ENCODE measurements around the gene VSIR. TPM values are rescaled to one million over a fixed set of nuclear protein-coding genes. Genes with fewer than 3 reads are reported as not detected.

The VSIR gene
- total RNA-seq, 2 donors from 2014 or later, result 18.8 to 19.7 TPM

DNA sequence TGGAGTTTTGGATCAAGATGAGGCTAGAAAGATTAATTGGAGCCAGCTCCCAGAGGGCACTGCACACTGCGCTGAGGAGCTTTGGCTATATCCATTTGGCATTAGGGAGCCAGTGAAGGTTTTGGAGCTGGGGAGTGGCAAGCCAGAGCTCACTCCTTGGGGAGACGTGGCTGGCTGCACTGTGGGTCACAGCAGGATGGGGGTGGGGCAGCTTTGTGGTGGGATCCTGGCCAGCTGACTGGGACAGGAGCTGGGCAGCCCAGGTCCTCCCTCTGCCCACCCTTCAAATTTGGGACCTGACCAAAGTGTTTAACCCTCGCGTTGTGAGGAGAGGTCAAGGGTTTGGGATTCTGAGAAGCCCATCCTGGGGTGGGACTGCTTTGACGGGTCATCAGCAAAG, 58.7 kb downstream of the VSIR start:
- ATAC-seq (no peak), DNase-seq (ENCODE audit: low spot score) (no peak)
- Mint-ChIP-seq H3K4me3 (no peak overlapping the region), H3K27me3 (no peaks in the 10 kb centered on the region), H3K27ac (peak overlapping the region; percentile 89 to 90), H3K9me3 (no peaks in the 10 kb centered on the region), H3K36me3 (no peaks in the 10 kb centered on the region), H3K4me1 (ENCODE audit: low read depth in 2 of 2) (peaks cover 15 to 25% of the 10 kb centered on the region in 2 donors)

DNA sequence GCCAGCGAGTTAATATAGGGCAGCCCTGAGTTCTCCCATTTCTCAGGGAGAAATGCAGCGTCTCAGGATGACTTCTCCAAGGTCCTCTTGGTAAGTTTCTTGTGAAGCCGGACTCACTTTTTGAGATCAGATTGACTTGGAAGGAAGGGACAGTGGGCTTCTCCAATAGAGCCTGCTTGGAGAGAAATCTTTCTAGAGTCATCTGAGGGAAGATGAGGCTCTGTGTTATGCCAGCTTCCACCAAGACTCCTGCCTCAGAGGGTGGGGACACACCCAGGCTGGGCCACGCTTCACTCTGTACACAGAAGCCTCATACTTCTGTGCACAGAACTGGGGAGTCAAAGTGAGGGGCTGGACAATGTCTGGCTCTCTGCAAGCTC, 59.3 kb downstream of the VSIR start:
- H3K27ac Mint-ChIP-seq, result peak overlapping the region; percentile 89 to 90
- DNase-seq (ENCODE audit: low spot score), result no peak
- H3K36me3 Mint-ChIP-seq, result no peaks in the 10 kb centered on the region
- no peaks in the 10 kb centered on the region for H3K9me3 Mint-ChIP-seq
- H3K4me3 Mint-ChIP-seq, result peak overlapping the region; percentile 51
- peaks cover 16 to 31% of the 10 kb centered on the region in 2 donors for H3K4me1 Mint-ChIP-seq (ENCODE audit: low read depth in 2 of 2)
- no peaks in the 10 kb centered on the region for H3K27me3 Mint-ChIP-seq
- ATAC-seq, result no peak

DNA sequence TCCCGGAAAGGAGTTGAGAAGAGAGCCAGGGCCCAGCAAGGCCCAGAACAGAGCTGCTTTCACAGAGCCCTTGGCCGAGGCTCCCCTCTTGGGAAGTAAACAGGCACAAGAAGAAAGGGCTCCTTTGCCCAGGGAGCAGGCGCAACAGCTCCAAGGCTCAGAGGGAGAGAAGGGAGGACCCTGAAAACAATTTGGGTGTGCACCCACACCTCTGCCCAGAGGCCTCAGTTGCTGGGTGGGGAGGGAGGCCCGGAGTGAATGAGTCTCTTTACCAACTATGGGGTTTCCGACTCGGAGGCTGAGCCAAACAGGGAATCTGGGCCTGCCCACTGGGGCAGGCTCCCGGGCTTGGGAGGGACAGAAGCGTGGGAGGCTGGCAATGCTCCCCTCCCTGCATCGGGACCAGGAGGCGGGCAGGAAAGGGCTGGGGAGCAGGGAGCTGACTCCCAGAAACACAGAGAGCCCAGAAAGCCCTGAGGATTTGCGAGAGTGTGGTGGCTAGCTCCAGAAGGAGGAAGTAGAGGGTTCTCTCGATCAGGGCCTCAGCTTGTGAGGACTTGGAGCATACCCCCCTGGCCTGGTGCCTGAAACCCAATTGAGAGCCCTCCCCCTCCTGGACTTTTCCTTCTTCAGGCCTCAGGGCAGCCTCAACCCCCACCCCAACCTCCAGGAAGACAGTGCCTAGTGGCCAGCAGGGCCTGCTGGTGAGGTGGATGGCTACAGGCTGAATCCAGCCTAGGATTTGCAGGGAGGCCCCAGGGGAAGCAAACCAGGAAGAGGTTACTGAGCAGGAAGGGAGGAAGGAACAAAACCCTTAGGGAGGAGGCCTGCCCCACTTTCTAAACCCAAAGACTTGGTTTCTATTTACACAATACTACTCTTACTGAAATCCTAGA, 59.9 kb downstream of the VSIR start:
- no peak for DNase-seq (ENCODE audit: low spot score)
- peak; percentile 10 to 25 for ATAC-seq
- Mint-ChIP-seq H3K27me3 (no peaks in the 10 kb centered on the region), H3K4me3 (peak overlapping the region; percentile 51), H3K36me3 (no peaks in the 10 kb centered on the region), H3K9me3 (no peaks in the 10 kb centered on the region), H3K27ac (peak overlapping the region; percentile 89 to 90), H3K4me1 (ENCODE audit: low read depth in 2 of 2) (peaks cover 16 to 31% of the 10 kb centered on the region in 2 donors)

DNA sequence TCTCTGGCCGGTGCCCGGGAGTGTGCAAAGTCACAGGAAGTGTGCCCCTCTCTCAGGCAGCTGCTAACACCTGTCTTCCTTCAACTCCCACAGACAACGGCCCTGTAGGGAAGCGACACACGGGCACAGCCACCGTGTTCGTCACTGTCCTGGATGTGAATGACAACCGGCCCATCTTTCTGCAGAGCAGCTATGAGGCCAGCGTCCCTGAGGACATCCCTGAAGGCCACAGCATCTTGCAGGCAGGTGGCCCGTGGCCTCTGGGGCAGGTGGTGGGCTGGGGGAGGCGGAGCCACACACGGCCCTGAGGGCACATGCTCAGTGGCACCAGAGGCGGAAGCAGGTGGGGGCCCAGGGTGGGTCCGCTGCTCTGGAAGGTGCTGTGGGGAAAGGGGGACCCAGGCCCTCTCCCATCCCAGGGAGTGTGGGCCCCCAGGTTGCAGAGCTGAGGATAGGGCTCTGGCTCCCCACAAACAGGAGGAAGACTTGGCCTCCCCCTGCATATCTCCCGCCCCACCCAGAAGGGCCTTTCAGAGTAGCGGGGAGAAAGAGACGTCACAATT, 60.7 kb downstream of the VSIR start:
- no peaks in the 10 kb centered on the region for H3K36me3 Mint-ChIP-seq
- peak in 1 of 2 donors; percentile 4 for ATAC-seq
- H3K9me3 Mint-ChIP-seq, result no peaks in the 10 kb centered on the region
- peaks cover 19 to 31% of the 10 kb centered on the region in 2 donors for H3K4me1 Mint-ChIP-seq (ENCODE audit: low read depth in 2 of 2)
- peak overlapping the region; percentile 51 for H3K4me3 Mint-ChIP-seq
- H3K27ac Mint-ChIP-seq, result peak overlapping the region; percentile 89 to 90
- H3K27me3 Mint-ChIP-seq, result no peaks in the 10 kb centered on the region
- DNase-seq (ENCODE audit: low spot score), result no peak

DNA sequence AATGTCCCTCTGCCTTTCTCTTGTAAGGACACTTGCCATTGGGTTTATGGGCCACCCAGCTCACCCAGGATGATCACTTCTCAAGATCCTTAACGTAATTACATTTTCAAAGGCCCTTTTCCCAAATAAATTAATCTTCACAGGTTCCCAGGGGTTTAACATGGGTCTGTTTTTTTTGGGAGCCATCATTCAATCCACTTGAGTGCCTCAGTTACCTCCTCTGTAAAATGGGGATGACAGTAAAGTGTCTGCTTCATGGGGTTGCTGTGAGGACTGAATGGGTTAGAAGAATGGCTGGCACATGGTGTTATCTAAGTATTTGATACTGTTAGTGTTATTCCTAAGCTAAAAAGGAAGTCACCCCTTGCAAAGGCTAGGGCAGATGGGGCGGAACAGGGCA, 61.1 kb downstream of the VSIR start:
- Mint-ChIP-seq H3K27me3 (no peaks in the 10 kb centered on the region), H3K36me3 (no peaks in the 10 kb centered on the region), H3K9me3 (no peaks in the 10 kb centered on the region), H3K4me3 (no peak overlapping the region), H3K27ac (peak overlapping the region in 1 of 2 donors; percentile 90), H3K4me1 (ENCODE audit: low read depth in 2 of 2) (peaks cover 21 to 31% of the 10 kb centered on the region in 2 donors)
- ATAC-seq, result no peak
- no peak for DNase-seq (ENCODE audit: low spot score)

DNA sequence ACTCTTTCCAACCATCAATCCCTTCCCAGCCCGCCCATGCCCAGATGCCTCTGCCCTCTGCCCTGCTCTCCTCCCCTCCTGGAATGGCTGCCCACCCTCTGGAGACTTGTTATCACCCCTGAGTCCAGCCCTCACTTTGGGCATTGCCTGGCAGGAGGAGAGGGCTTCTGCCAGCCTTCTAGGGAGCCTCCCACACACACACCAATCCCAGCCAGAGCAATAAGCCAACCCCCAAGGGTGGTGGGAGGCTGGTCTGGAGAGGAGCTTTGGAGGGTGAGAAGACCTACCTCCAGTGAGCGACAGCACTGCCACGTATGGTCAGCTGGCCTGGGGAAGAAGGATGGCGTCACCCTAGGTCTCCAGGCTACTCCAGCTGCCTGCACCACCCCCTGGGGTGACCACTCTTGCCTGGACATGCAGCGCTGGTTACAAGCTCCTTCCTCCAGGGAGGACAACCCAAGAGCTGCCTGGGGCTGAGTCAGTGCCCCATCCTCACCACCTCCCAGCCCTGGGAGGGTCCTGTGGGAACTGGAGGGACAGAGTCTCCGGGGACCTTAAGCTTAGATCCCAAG, 62.2 kb downstream of the VSIR start:
- H3K27me3 Mint-ChIP-seq, result no peaks in the 10 kb centered on the region
- no peak overlapping the region for H3K27ac Mint-ChIP-seq
- no peak overlapping the region for H3K4me3 Mint-ChIP-seq
- no peaks in the 10 kb centered on the region for H3K36me3 Mint-ChIP-seq
- no peak for DNase-seq (ENCODE audit: low spot score)
- no peaks in the 10 kb centered on the region for H3K9me3 Mint-ChIP-seq
- ATAC-seq, result no peak
- peaks cover 21 to 31% of the 10 kb centered on the region in 2 donors for H3K4me1 Mint-ChIP-seq (ENCODE audit: low read depth in 2 of 2)

DNA sequence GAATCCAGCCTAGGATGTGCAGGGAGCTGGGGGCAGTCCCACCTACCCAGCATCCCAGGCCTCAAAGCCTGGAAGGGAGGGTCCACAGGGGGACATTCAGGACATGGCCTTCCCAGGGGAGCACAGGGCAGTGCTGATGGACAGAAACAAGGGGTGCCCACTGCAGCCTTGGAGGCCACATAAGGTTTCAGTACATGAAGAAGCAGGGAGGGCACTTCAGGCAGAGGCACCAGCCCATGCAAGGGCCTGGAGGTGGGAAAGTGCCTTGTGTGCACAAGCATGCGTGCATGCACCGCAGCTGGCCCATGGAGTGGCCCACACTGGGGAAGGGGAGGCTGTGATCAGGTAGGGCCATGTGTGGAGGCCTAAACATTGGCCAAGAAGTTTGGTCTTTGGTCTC, 62.8 kb downstream of the VSIR start:
- no peak for DNase-seq (ENCODE audit: low spot score)
- Mint-ChIP-seq H3K27me3 (no peaks in the 10 kb centered on the region), H3K4me1 (ENCODE audit: low read depth in 2 of 2) (peaks cover 21 to 31% of the 10 kb centered on the region in 2 donors), H3K36me3 (no peaks in the 10 kb centered on the region), H3K4me3 (no peak overlapping the region), H3K9me3 (no peaks in the 10 kb centered on the region), H3K27ac (no peak overlapping the region)
- no peak for ATAC-seq

DNA sequence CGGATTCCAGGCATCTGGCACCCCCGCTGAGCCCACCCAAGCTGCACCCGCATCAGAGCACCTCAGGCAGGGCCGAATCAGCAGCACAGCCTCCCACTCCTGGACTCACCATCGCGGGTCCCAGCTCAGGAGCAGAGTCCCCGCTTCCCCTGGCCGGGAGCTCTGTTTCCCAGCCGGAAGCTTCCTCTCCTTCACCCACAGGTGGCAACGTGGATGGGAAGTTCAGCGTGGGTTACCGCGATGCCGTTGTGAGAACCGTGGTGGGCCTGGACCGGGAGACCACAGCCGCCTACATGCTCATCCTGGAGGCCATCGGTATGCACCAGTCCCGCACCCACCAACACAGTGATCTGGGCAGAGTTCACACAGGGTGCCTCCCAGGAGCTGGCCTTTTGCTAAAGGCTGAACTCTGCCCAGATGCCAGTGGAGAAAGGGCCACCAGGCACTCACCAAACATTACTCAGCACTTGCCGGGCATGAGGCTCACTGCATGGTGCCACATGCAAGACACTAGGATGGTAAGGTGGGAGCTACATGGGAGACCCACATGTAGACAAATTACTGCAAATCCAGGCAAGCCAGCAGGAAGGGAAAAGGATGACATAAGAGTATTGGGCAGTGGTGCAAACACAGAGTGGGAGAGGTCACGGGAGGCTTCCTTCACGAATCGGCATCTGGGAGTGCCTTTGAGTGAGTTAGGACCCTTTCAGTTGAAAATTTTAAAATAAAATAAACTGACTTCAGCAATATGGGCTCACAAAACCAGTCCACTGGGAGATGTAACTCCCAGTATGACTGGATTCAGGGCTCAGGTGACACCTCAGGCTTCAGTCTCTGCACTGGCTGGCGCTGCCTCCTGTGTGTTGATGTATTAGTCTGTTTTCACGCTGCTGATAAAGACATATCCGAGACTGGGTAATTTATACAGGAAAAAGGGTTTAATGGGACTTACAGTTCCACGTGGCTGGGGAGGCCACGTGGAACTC, 64.1 kb downstream of the VSIR start:
- Mint-ChIP-seq H3K9me3 (no peaks in the 10 kb centered on the region), H3K27me3 (no peaks in the 10 kb centered on the region), H3K4me3 (no peak overlapping the region), H3K36me3 (no peaks in the 10 kb centered on the region), H3K27ac (peak overlapping the region in 1 of 2 donors; percentile 58), H3K4me1 (ENCODE audit: low read depth in 2 of 2) (peaks cover 17 to 27% of the 10 kb centered on the region in 2 donors)
- DNase-seq (ENCODE audit: low spot score) (no peak), ATAC-seq (no peak)

DNA sequence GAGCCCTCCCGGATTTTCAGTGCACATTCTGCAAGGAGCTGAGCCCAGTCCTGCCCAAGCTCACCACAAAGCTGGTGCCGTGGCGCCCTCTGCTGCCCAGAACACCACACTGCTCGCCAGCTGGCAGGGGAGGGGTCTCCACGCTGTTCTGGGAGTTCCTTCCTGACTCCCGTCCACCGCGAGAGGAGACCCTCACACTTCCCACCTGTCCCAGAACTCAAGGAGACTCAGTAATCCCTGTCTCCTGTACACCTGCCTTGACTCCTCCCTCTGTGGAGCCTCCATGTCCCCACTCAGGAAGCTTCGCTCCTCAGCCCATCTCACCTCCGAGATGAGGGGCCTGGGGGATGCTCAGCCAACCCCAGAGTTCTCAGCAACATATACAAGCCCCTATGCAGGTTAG, 65.0 kb downstream of the VSIR start:
- Mint-ChIP-seq H3K36me3 (no peaks in the 10 kb centered on the region), H3K4me1 (ENCODE audit: low read depth in 2 of 2) (peaks cover 9 to 18% of the 10 kb centered on the region in 2 donors), H3K27me3 (no peaks in the 10 kb centered on the region), H3K27ac (no peak overlapping the region), H3K9me3 (no peaks in the 10 kb centered on the region), H3K4me3 (no peak overlapping the region)
- ATAC-seq (peak in 1 of 2 donors; percentile 68), DNase-seq (ENCODE audit: low spot score) (no peak)

DNA sequence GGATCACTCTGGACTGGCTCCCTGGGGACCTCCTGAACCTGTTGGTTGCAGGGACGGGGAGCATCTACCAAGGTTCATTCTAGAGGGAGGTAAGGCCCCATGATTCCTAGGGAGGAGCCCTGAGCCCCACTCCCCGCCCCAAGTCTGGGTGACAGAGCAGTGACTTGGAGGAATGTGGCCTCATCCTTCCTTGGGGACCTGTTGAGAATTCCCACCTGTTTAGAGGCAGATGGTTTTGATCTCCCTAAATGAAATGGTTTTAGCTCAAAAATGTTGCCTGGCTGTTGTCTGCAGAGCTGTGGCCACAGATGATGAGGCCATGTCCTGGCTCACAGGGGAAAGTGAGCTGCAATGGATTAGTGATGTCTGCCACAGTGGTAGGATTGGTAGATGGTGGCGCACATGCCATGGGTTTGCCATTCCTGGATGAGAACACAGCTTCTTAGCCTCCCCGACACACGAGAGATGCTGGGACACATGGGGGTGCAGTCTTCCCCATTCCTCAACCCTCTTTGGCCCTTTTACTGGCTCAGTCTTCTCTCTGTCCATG, 66.0 kb downstream of the VSIR start:
- peaks cover 7 to 13% of the 10 kb centered on the region in 2 donors for H3K4me1 Mint-ChIP-seq (ENCODE audit: low read depth in 2 of 2)
- ATAC-seq (no peak), DNase-seq (ENCODE audit: low spot score) (no peak)
- no peaks in the 10 kb centered on the region for H3K36me3 Mint-ChIP-seq
- no peaks in the 10 kb centered on the region for H3K9me3 Mint-ChIP-seq
- no peak overlapping the region for H3K27ac Mint-ChIP-seq
- H3K4me3 Mint-ChIP-seq, result no peak overlapping the region
- H3K27me3 Mint-ChIP-seq, result no peaks in the 10 kb centered on the region

DNA sequence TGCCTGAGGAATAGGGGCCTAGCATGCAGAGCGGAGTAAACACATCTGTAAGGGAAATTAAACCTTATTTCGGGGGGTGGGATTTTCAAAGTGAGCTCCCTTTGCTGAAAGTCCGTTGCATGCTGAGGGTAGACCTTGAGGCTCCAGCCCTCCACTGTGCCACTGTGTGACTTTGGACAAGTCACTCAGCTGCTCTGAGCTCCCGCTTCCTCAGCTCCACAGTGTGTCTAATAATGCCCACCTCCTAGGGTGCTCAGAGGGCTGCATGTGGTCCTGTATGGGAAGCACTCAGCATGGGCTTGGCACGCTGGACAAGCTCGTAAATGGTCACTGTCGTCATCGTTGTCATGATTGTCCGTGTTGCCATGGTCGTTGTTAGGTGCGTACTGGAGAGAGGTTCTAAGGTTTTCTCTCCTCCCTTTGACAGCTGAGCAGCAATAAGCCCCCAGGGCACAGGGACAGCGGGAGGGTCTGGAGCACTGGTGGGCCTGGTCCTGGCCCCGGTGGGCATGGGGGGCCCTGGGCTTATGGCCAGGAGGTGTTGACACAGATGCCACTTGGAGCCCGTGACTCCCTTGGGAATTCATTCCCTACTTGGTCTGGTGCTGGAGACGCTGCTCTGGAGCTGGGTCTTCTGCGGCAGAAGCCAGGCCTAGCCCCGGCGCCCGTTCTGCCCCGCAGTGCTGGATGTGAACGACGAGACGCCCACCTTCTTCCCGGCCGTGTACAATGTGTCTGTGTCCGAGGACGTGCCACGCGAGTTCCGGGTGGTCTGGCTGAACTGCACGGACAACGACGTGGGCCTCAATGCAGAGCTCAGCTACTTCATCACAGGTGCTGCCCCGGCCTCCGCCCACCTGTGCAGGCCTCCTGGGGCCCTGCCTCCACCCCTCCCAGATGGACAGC, 66.9 kb downstream of the VSIR start:
- no peaks in the 10 kb centered on the region for H3K36me3 Mint-ChIP-seq
- H3K27ac Mint-ChIP-seq, result no peak overlapping the region
- H3K4me1 Mint-ChIP-seq (ENCODE audit: low read depth in 2 of 2), result peaks cover 7 to 10% of the 10 kb centered on the region in 2 donors

DNA sequence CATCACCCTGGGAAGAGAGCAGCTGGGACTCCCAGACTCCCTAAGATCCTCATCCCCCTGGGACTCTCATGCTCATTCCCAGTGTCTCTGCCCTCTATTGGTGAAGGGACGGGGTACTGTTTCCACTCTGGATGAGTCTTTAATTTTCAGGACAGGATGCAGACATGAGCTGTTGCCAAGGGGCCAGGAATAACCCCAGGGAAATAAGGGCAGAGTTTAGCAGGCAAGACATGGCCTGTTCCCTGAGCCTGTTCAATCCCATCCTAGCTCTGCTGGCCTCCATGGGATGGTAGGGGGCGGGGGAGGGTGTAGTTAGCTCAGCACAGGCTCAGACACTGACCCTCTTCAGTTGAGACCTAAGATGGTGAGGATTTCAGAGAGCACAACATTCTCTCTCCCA, 67.7 kb downstream of the VSIR start:
- no peak for ATAC-seq
- H3K4me3 Mint-ChIP-seq, result no peak overlapping the region

More for the DNA sequence above, 66.9 kb downstream of the VSIR start:
- DNase-seq (ENCODE audit: low spot score), result no peak
- no peak for ATAC-seq
- Mint-ChIP-seq H3K9me3 (no peaks in the 10 kb centered on the region), H3K4me3 (no peak overlapping the region), H3K27me3 (no peaks in the 10 kb centered on the region)

More for the DNA sequence above, 67.7 kb downstream of the VSIR start:
- no peaks in the 10 kb centered on the region for H3K27me3 Mint-ChIP-seq
- no peaks in the 10 kb centered on the region for H3K9me3 Mint-ChIP-seq
- no peaks in the 10 kb centered on the region for H3K36me3 Mint-ChIP-seq
- DNase-seq (ENCODE audit: low spot score), result no peak
- peaks cover 7 to 10% of the 10 kb centered on the region in 2 donors for H3K4me1 Mint-ChIP-seq (ENCODE audit: low read depth in 2 of 2)
- no peak overlapping the region for H3K27ac Mint-ChIP-seq

Data from natural killer cell treated with Interleukin-12 subunit alpha and Interleukin-12 subunit beta and Interleukin-15 and Interleukin-18, amount 100 ng/mL, for 72 hours (primary cell).